Measurements from ENCODE around the gene LRRC4B.
"Not testable (repeated sequence)": the region's sequence is repeated elsewhere in the genome, so short reads cannot be mapped to it uniquely, and the experiment has no call there.

LRRC4B gene, protein sequence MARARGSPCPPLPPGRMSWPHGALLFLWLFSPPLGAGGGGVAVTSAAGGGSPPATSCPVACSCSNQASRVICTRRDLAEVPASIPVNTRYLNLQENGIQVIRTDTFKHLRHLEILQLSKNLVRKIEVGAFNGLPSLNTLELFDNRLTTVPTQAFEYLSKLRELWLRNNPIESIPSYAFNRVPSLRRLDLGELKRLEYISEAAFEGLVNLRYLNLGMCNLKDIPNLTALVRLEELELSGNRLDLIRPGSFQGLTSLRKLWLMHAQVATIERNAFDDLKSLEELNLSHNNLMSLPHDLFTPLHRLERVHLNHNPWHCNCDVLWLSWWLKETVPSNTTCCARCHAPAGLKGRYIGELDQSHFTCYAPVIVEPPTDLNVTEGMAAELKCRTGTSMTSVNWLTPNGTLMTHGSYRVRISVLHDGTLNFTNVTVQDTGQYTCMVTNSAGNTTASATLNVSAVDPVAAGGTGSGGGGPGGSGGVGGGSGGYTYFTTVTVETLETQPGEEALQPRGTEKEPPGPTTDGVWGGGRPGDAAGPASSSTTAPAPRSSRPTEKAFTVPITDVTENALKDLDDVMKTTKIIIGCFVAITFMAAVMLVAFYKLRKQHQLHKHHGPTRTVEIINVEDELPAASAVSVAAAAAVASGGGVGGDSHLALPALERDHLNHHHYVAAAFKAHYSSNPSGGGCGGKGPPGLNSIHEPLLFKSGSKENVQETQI

DNA sequence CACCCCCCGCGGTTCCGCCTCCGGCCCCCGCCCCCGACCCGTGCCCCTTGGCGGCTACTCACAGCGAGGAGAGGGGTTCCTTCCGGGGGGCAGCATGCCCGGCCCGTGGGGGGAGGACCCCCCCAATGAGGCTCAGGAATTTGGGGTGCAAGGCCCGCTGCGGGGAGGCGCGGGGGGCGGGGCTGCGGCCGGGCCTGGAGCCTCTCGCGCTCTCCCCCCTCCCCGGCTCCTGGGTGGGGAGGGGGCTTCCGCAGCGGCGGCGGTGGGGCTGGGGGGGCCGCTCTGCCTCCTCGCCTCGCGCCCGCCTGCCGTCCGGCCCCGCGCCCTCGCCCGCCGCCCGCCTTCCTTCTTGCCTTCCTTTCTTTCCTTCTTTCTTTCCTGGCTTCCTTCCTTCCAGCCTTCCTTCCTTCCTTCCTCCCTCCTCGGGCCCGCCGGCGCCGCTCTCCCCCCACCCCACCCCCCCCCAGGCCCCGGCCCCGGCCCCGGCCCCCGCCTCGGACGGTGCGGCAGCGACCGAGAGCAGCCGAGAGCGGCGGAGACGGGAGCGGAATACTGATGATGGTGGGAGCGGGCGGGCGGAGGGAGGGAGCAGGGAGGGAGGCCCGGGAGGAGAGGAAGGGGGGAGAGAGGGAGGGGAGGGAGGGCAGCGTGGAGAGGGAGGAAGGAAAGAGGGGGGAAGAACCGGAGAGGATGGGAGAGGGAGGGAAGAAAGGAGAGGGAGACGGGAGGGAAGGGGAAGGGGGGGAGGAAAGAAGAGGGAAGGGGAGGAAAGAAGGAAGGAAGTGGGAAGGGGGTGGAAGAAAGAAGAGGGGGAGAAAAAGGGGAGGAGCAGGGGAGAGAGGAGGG, at the start of gene LRRC4B:
TSS of gene LRRC4B (minus strand) at position 554 of the 846 bp plus-strand sequence. CDS start 19,597 bp downstream, outside the sequence.
- DNase-seq (ENCODE audit: low read depth in 3 of 3), result no peak

DNA sequence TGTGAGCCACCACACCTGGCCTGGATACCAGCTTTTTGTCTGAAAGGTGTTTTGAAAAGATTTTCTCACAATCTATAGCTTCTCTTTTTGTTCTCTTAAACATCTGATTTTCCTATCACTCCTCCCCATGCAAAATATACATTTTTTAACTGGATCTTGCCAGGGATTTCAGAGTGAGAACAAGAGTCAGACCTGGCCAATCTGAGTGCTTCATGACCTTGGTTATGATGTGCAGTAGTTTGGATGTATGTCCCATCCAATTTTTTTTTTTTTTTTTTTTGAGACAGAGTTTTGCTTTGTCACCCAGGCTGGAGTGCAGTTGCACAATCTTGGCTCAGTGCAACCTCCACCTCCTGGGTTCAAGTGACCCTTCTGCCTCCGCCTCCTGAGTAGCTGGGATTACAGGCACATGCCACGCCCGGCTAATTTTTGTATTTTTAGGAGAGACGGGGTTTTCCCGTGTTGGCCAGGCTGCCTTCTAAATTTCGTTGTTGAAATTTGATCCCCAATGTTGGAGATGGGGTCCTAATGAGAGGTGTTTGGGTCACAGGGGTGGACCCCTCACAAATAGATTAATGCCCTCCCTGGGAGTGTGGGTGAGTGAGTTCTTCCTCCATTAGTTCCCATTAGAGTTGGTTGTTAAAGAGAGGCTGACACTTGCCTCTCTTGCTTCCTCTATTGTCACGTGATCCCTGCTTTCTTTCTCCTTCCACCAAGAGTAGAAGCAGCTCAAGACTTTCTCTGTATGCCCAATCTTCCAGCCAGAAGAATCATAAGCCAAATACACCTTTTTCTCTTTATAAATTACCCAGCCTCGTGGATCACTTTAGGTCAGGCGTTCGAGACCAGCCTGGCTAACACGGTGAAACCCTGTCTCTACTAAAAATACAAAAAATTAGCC, 44.5 kb upstream of the LRRC4B start:
- not testable (repeated sequence) for DNase-seq (ENCODE audit: low read depth in 3 of 3)

DNA sequence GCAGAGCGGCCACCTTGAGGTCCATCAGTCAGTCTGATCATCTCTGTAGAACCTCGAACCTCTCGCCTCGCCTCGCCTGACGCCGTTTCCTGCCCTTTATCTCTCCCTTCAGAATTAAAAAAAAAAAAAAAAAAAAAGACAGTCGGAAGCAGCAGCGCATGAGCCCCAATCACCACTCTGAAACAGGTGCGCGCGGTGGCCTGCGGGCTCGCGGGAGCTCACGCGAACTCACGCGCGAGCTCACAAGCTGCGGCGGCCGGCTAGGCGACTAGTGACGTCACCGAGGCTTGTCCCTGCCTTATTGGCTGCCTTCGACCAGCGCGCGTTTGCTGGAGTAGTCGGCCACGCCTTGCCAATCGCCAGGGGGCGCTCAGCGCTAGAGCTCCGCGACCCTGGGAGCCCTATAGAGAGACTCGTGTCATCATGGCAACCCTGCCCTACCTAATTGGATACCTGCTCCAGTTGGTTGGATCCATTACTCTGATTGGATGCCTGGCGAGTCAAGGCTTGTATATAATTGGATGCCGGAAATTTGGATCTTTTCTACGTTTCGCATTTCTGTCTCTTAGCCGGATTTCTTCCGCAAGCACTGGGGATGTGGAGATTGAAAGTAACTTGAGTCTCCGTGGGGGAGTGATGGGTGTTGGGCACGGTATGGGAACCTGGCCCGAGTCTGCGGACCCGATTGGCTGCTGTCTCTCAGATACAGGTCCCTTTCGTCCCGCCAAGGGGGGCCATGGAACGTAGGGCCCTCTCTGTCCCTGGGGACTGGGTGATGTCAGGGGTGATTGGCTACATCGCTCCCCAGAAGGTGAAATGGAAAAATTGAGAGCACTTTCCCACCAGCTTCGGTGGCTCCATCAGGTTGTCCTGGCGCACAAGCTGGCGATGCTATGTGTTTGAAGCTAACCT, 39.9 kb upstream of the LRRC4B start:
- peak; percentile 64 to 91 (median 78) for DNase-seq (ENCODE audit: low read depth in 3 of 3)

DNA sequence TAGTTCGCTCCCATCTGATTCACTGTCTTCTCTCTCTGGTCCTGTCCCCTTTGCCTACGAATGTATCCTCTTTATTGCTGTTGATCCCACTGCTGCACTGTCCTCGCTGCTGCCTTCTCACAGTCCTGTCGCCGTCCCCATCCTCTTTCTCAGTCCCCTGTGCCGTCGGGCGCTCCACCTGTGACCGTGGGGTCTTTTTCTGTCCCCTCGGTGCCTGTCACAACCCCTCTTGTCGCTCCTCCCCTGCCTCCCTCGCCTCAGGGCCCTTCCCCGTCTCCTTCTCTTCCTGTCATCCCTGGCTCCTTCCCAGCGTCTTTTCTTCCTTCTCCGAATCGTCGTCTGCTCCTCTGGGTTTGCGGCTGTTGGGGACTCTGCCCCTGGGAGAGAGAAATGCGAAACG, 39.2 kb upstream of the LRRC4B start:
- DNase-seq (ENCODE audit: low read depth in 3 of 3), result no peak

DNA sequence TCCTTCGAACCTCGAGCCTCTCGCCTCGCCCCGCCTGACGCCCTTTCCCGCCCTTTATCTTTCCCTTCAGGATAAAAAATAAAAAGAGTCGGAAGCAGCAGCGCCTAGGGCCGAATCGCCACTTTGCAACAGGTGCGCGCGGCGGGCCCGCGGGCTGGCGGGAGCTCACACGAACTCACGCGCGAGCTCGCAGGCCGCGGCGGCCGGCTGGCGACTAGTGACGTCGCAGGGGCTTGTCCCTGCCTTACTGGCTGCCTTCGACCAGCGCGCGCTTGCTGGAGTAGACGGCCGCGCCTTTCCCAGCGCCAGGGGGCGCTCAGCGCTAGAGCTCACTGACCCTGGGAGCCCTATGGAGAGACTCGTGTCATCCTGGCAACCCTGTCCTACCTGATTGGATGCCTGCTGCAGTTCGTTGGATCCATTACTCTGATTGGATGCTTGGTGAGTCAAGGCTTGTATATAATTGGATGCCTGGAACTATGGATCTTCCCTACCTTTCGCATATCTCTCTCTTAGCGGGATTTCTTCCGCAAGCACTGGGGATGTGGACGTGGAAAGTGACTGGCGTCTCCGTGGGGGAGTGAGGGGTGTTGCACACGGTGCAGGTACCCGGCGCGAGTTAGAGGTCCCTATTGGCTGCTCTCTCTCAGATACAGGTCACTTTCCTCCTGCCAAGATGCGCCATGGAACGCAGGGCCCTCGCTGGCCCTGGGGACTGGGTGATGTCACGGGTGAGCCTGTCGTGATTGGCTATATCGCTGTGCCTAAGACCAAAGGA, 38.0 kb upstream of the LRRC4B start:
- DNase-seq (ENCODE audit: low read depth in 3 of 3), result not testable (repeated sequence)

DNA sequence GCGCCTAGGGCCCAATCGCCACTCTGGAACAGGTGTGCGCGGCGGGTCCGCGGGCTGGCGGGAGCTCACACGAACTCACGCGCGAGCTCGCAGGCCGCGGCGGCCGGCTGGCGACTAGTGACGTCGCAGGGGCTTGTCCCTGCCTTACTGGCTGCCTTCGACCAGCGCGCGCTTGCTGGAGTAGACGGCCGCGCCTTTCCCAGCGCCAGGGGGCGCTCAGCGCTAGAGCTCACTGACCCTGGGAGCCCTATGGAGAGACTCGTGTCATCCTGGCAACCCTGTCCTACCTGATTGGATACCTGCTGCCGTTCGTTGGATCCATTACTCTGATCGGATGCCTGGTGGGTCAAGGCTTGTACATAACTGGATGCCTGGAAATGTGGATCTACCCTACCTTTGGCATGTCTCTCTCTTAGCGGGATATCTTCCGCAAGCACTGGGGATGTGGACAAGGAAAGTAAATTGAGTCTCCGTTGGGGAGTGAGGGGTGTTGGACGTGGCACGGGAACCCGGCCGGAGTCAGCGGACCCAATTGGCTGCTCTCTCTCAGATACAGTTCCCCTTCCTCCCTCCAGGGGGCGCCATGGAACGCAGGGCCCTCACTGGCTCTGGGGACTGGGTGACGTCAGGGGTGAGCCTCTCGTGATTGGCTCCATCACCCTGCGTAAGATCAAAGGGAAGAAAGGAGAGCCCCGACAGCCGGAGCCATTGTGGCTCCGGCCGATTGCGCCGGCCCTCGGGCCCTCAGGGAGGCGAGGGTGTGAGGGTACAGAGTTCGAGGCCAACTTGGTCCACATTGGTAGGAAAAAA, 36.2 kb upstream of the LRRC4B start:
- DNase-seq (ENCODE audit: low read depth in 3 of 3), result peak in 1 of 3 donors; percentile 14

DNA sequence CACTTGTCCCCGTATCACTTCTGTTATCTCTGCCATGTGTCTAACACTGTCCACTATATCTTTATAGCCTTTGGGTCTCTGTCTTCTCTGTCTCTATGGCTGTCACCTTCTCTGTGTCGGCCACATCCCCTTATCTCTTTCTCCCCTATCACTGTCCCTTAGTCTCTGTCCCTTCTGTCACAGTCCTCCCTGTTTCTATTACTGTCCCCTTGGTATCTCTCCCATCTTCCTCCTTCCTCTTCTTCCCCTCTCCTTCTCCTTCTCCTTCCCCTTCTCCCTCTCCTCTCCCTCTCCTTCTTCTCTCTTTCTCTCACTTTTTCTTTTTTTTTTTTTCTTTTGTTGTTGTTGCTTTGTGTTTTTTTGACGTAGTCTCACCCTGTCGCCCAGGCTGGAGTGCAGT, 34.7 kb upstream of the LRRC4B start:
- DNase-seq (ENCODE audit: low read depth in 3 of 3), result no peak

DNA sequence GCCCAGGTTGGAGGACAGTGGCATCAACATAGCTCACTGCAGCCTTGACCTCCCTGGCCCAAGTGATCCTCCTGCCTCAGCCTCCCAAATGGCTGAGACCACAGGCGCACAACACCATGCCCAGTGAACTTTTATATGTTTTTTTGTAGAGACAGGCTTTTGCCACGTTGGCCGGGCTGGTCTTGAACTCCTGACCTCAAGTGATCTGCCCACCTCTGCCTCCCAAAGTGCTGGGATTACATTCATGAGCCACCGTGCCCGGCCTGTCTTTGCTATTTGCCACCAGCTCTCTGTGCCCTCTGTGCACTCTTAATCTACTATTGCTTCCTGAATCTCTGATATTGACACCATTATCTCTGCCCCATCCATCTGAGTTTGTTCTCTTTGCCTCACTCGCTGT, 34.3 kb upstream of the LRRC4B start:
- DNase-seq (ENCODE audit: low read depth in 3 of 3), result no peak

DNA sequence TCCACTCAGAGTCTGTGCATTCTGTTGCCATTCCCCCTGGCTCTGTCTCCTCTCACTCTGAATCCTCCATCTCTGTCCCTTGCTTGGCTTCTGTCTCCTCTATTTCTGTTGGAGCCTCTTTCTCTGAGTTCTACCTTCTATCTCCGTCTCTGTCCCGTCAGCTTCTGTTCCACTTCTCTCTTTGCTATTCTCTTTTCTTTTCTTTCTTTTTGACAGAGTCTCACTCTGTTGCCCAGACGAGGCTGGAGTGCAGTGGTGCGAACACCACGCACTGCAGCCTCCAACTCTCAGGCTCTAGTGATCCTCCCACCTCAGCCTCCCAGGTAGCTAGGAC, 33.8 kb upstream of the LRRC4B start:
- DNase-seq (ENCODE audit: low read depth in 3 of 3), result no peak

DNA sequence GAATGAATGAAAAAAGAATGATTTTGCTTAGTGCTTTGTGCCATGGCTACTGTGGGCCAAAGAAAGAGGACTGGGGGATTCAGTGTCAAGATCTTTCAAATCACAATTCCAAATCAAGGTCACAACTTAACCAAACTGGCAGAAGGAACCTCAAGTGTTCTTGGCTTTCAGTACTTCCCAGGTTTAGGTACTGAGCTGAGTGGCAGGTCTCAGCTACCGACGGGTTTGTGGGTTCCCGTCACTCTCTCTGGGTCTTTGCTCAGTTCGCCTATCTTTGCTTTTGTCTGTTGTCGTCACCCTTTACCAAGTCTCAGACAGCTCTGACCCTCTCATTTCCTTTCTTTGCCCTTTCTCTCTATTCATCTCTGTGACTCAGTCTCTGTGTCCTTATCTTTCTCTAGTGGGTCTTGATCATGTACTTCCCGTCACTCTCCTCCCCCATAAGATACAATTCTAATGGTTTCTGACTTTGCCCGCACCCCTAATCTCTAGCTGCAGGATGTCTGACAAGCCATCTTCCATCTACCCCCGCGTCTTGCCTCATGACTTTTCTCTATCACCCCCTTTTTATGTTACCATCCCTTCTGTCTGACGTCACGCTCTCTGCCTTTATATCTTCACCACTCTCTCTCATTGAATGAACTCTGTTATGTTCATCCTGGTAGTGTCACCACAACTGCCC, 33.3 kb upstream of the LRRC4B start:
- no peak for DNase-seq (ENCODE audit: low read depth in 3 of 3)

DNA sequence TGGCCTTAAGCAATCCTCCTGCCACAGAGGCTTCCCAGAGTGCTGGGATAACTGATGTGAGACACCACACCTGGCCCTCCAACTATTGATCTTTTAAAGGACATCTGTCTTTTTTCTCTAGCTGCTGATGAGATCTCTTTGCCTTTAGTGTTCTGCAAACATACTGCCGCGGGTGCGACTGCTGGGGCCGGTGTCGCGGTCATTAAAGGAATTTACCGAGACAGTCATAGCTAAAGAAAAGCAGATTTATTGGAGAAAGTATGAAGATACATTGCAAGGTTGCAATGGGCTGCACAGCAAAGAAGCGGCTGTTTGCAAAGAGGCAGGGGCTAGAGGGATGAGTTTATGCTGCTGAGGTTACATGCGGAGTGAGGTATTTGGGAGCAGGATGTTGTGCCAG, 31.2 kb upstream of the LRRC4B start:
- DNase-seq (ENCODE audit: low read depth in 3 of 3), result no peak

DNA sequence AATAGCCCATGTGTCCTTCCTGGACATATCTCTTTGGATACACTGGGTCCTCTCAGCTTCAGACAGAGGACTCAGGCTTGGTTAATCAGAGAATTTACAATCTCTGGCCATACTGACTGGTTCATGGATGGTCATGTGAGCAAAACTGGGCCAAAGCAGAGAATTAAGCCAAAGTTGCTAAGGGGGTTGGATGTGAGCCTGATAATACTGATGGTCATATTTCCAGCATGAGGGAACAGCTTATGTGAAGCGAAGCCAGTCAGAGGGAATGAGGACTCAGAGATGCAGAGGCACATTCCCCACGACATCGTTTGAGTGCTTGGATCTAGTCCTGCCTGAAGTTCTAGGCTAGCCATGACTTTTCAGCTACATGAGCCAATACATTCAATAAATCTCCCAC, 22.0 kb upstream of the LRRC4B start:
- no peak for DNase-seq (ENCODE audit: low read depth in 3 of 3)

DNA sequence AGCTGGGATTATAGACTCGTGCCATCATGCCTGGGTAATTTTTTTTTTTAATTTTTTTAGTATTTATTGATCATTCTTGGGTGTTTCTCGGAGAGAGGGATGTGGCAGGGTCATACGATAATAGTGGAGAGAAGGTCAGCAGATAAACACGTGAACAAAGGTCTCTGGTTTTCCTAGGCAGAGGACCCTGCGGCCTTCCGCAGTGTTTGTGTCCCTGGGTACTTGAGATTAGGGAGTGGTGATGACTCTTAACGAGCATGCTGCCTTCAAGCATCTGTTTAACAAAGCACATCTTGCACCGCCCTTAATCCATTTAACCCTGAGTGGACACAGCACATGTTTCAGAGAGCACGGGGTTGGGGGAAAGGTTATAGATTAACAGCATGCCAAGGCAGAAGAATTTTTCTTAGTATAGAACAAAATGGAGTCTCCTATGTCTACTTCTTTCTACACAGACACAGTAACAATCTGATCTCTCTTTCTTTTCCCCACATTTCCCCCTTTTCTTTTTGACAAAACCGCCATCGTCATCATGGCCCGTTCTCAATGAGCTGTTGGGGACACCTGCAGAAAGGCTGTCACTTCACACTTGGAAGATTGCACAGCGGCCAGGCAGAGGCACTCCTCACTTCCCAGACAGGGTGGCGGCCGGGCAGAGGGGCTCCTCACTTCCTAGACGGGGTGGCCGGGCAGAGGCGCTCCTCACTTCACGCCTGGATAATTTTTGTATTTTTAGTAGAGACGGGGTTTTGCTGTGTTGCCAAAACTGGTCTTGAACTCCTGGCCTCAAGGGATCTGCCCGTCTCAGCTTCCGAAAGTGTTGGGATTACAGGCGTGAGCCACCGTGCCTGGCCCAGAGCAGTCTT, 13.8 kb upstream of the LRRC4B start:
- not testable (repeated sequence) for DNase-seq (ENCODE audit: low read depth in 3 of 3)

DNA sequence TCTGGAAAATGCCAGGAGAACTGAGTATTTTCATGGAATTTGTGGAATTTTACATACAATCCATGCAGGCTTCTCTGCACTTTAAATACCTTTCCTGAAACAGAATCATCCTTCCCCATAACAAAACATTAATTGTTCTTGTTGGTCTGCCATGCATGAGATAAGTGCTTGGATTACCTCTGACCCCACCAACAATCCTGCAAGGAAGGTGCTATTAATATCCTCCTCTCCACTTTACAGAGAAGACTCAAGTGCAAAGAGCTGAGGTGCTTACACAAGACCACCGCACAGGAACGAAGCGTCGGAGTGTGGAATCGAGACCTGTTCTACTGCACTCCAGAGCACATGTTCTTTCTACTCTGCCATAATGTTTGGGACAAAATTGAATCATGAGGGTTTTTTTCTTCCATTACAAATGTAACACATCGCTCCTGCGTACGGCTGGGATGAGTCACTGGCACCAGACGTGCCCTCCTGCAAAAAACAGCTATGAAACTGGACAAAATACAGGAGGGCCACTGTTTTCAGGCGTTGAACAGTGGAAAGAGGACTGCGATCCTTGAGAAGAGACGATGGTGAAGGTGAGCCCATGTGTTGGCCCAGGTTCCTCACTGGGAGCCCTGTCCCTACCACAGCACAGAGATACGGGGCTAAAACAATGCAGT, 12.9 kb upstream of the LRRC4B start:
- no peak for DNase-seq (ENCODE audit: low read depth in 3 of 3)

DNA sequence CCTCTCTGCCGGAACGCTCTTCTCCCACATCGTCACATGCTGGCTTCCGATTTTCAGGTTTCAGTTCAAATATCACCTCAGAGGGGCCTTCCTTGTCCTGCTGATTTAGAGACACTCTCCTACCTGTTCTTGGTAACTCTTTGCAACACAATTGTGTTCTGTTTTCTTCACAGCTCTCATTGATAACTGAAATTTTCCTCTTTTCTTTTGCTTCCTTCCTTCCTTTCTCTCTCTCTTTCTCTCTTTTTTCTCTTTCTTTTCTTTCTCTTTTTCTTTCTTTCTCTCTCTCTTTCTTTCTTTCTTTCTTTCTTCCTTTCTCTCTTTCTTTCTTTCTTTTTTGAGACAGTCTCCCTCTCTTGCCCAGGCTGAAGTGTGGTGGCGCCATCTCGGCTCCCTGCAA, 12.0 kb upstream of the LRRC4B start:
- no peak for DNase-seq (ENCODE audit: low read depth in 3 of 3)

DNA sequence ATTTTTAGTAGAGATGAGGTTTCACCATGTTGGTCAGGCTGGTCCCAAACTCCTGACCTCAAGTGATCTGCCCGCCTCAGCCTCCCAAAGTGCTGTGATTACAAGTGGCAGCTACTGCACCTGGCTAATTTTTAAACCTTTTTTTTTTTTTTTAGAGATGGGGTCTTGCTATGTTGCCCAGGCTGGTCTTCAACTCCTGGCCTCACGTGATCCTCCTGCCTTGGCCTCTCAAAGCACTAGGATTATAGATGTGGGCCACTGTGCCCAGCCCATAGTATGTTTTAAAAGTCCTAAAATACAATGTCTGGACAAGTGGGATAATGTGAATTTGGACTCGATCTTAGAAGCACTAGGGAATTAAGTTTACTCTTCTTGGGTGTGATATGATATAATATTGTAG, 8.5 kb upstream of the LRRC4B start:
- DNase-seq (ENCODE audit: low read depth in 3 of 3), result not testable (repeated sequence)

Measured in stimulated activated CD4-positive, alpha-beta T cell treated with anti-CD3 and anti-CD28 coated beads, TNF-alpha, amount 100 ng/mL, for 48 hours (primary cell).